K562 (cell line): ENCODE results near the gene DCP2. TPM values are rescaled to one million over a fixed set of nuclear protein-coding genes. Genes with fewer than 3 reads are reported as not detected.
A peak's percentile ranks its signal among the peaks of the same experiment; 100 is the strongest.

Source experiments
- ARHGAP35 ChIP-seq: fragments of 450-650 bp; IDR thresholded peaks from 2 replicates; pipeline ENCODE4 v1.6.1; 2018; ENCODE audit not compliant: partially characterized antibody
- ATF7 ChIP-seq: fragments of 450-650 bp; IDR thresholded peaks from 2 replicates; pipeline ENCODE4 v1.7.1; 2014; ENCODE audit warnings: mild to moderate bottlenecking, moderate library complexity
- CBFA2T3 ChIP-seq: fragments of 450-650 bp; IDR thresholded peaks from 2 replicates; pipeline ENCODE4 v1.6.1; 2017
- CXXC5 ChIP-seq: fragments of 250-450 bp; sonication (Bioruptor Pico); IDR thresholded peaks from 2 replicates; pipeline ENCODE4 v1.8.0; 2022; ENCODE audit warnings: inconsistent platforms, mild to moderate bottlenecking, moderate library complexity
- EHMT2 ChIP-seq: fragments of 450-650 bp; IDR thresholded peaks from 2 replicates; pipeline ENCODE4 v1.6.1; 2018; ENCODE audit warnings: antibody characterized with exemption
- EP300 ChIP-seq: IDR thresholded peaks from 2 replicates; pipeline ENCODE4 v1.6.1; 2012; ENCODE audit warnings: low read length, improper control_type of control experiment
- ESRRB ChIP-seq: fragments of 250-450 bp; sonication (Bioruptor Pico); IDR thresholded peaks from 2 replicates; pipeline ENCODE4 v1.5.0; 2020; ENCODE audit warnings: mild to moderate bottlenecking, moderate library complexity, borderline replicate concordance
- ETV1 ChIP-seq: fragments of 450-650 bp; conservative IDR thresholded peaks from 2 replicates; pipeline ENCODE4 v1.6.1; 2016; ENCODE audit warnings: missing genetic modification characterization, control low read depth, low read depth, missing compliant biosample characterization
- EWSR1 ChIP-seq: fragments of 450-650 bp; IDR thresholded peaks from 2 replicates; pipeline ENCODE4 v1.6.1; 2018; ENCODE audit warnings: borderline replicate concordance, mild to moderate bottlenecking, low read depth, moderate library complexity; ENCODE audit not compliant: partially characterized antibody
- FOSL1 ChIP-seq: fragments of 200-800 bp; sonication (Bioruptor generic); conservative IDR thresholded peaks from 2 replicates; pipeline ENCODE4 v1.6.1; 2016; ENCODE audit warnings: missing genetic modification characterization, missing compliant biosample characterization
- HCFC1 ChIP-seq: IDR thresholded peaks from 2 replicates; pipeline ENCODE4 v1.6.1; 2012; ENCODE audit warnings: low read depth, low read length, improper control_type of control experiment
- HDAC2 ChIP-seq: fragments of 450-650 bp; IDR thresholded peaks from 2 replicates; pipeline ENCODE4 v1.6.1; 2016; ENCODE audit warnings: mild to moderate bottlenecking
- HES1 ChIP-seq: fragments of 450-650 bp; IDR thresholded peaks from 2 replicates; pipeline ENCODE4 v1.6.1; 2016; ENCODE audit warnings: low read depth, mild to moderate bottlenecking, moderate library complexity
- HIVEP1 ChIP-seq: fragments of 250-450 bp; sonication (Bioruptor Pico); IDR thresholded peaks from 2 replicates; pipeline ENCODE4 v1.4.0; 2020; ENCODE audit warnings: mild to moderate bottlenecking
- HMG20A ChIP-seq: fragments of 450-650 bp; formaldehyde crosslinking; conservative IDR thresholded peaks from 2 replicates; pipeline ENCODE4 v1.4.0; 2020; ENCODE audit warnings: mild to moderate bottlenecking, mixed read lengths
- KDM1A ChIP-seq, 2 experiments: fragments of 450-650 bp; IDR thresholded peaks; 2 replicates each; pipeline ENCODE4 v1.6.1; 2016; ENCODE audit warnings: mild to moderate bottlenecking in 2 of 2
- LCOR ChIP-seq: sonication (generic); formaldehyde crosslinking; IDR thresholded peaks from 2 replicates; pipeline ENCODE4 v1.8.0; 2022; ENCODE audit warnings: mild to moderate bottlenecking, missing genetic modification reagents
- MEF2D ChIP-seq: conservative IDR thresholded peaks from 2 replicates; pipeline ENCODE4 v1.6.1; 2016; ENCODE audit warnings: low read depth, missing genetic modification characterization, missing compliant biosample characterization
- NFE2 ChIP-seq: IDR thresholded peaks from 2 replicates; pipeline ENCODE4 v1.6.1; 2014; ENCODE audit warnings: antibody characterized with exemption, low read depth
- SMARCA4 ChIP-seq: fragments of 450-650 bp; IDR thresholded peaks from 2 replicates; pipeline ENCODE4 v1.6.1; 2016
- SMARCE1 ChIP-seq: fragments of 450-650 bp; IDR thresholded peaks from 2 replicates; pipeline ENCODE4 v1.7.1; 2016; ENCODE audit warnings: mild to moderate bottlenecking
- TEAD4 ChIP-seq, 2 experiments: sonication (generic) in 1 of 2; formaldehyde crosslinking in 1 of 2; IDR thresholded peaks; 2 replicates each; pipeline versions ENCODE4 v1.6.1 to v1.8.0; 2012 to 2022; ENCODE audit warnings: borderline replicate concordance in 1 of 2, inconsistent platforms in 1 of 2, low read length in 1 of 2, mild to moderate bottlenecking in 1 of 2, missing genetic modification reagents in 1 of 2
- THAP7 ChIP-seq: fragments of 250-450 bp; sonication (Bioruptor Pico); IDR thresholded peaks from 2 replicates; pipeline ENCODE4 v1.5.0; 2021
- USF1 ChIP-seq: sonication (generic); formaldehyde crosslinking; IDR thresholded peaks from 2 replicates; pipeline ENCODE4 v1.9.0; 2022; ENCODE audit warnings: mild to moderate bottlenecking, missing genetic modification reagents
- ZBED1 ChIP-seq: IDR thresholded peaks from 2 replicates; pipeline ENCODE4 v1.6.1; 2014
- ZNF175 ChIP-seq: fragments of 200-800 bp; sonication (Bioruptor generic); IDR thresholded peaks from 2 replicates; pipeline ENCODE4 v1.6.1; 2016; ENCODE audit warnings: low read depth, mild to moderate bottlenecking, missing genetic modification characterization, missing compliant biosample characterization
- ZNF589 ChIP-seq: fragments of 200-800 bp; sonication (Bioruptor generic); IDR thresholded peaks from 2 replicates; pipeline ENCODE4 v1.6.1; 2016; ENCODE audit warnings: low read depth, missing genetic modification characterization, missing compliant biosample characterization
- ZNF707 ChIP-seq: fragments of 250-450 bp; sonication (Bioruptor Pico); conservative IDR thresholded peaks from 2 replicates; pipeline ENCODE4 v1.8.0; 2022; ENCODE audit warnings: inconsistent platforms, mild to moderate bottlenecking, moderate library complexity
- ZSCAN32 ChIP-seq: fragments of 450-650 bp; formaldehyde crosslinking; IDR thresholded peaks from 2 replicates; pipeline ENCODE4 v1.4.0; 2020; ENCODE audit warnings: mild to moderate bottlenecking, moderate library complexity
- polyA plus RNA-seq, 8 experiments: library from polyadenylated mRNA; depleted of rRNA in 4 of 8; stranded (reverse) in 5 of 8; unstranded in 3 of 8; fragments of >200 nt; fragmentation: Nextera tagmentation in 2 of 8; fragmentation: Illumina TruSeq in 1 of 8; extraction: Ambion mirVana in 2 of 8; extraction: Trizol in 1 of 8; gene quantifications; 2 replicates each; pipeline versions ENCODE4 v1.2.1 to v1.2.3, GENCODE V29; 2011 to 2014; ENCODE audit warnings: inconsistent platforms in 1 of 8, missing spikeins in 1 of 8
- total RNA-seq, 7 experiments: library from RNA; depleted of rRNA in 6 of 7; stranded (reverse); fragments of >200 nt in 6 of 7; fragmentation: Illumina TruSeq in 2 of 7; extraction: Trizol in 2 of 7; gene quantifications; 2 replicates each; pipeline versions ENCODE4 v1.2.1 to v1.2.3, GENCODE V29; 2011 to 2021; ENCODE audit warnings: low replicate concordance in 1 of 7
- TF ChIP-seq, protein P1 (sequence below), 2 experiments: fragments of 450-650 bp; IDR thresholded peaks; 2 replicates each; pipeline ENCODE4 v1.6.1; 2016

DCP2 gene
- total and polyA plus RNA-seq, 9 of the 15 experiments (the other 6 are each of a cell fraction or from before 2014, with no cell fraction given): 25.9 to 109 (median 46.7) TPM

DNA sequence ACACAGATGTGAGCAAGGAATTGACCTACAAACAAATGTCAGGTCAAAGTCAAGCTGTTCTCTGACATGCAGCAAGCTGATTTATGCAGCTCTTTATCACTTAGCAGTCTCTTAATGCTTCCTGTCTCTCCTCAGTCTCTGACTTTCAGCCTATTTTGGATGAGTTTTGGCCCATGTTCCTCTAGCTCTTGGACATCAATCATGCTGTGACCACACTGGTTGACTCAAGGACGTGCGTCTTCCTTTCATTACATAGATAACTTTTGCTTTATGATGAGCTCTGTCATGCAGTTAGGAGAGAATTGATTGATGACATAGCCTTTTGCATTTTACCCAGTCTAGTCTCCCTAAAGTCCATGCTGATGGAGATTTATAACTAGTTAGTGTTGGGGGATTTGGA, 45.1 kb upstream of the DCP2 start (continued):
- TF ChIP-seq ZSCAN32 (CRISPR knock-in tag): no peak
- peak; percentile 63; the same call in 1 of the 2 replicates for TF ChIP-seq LCOR (CRISPR knock-in tag)
- TF ChIP-seq ZBED1: no peak
- TF ChIP-seq ETV1: peak; percentile 99
- peak; percentile 62; the same call in 1 of the 2 replicates for TF ChIP-seq SMARCA4
- peak; percentile 100 for TF ChIP-seq HES1
- TF ChIP-seq TEAD4 (IDR thresholded peaks at IDR 0.05; ENCODE audit: low read length): peak; percentile 55; the same call in 1 of the 2 replicates
- TF ChIP-seq TEAD4 (CRISPR knock-in tag; IDR thresholded peaks at IDR 0.05; ENCODE audit: borderline replicate concordance): no peak
- TF ChIP-seq HIVEP1 (CRISPR knock-in tag): no peak
- no peak for TF ChIP-seq HCFC1
- TF ChIP-seq ATF7: peak; percentile 41; the same call in 1 of the 2 replicates
- TF ChIP-seq EWSR1: no peak
- TF ChIP-seq ZNF175 (CRISPR knock-in tag): peak; percentile 54; the same call in 1 of the 2 replicates
- no peak for TF ChIP-seq ZNF707 (CRISPR knock-in tag)
- no peak for TF ChIP-seq THAP7 (CRISPR knock-in tag)
- TF ChIP-seq HDAC2: peak; percentile 87
- peak; percentile 72; the same call in 1 of the 2 replicates for TF ChIP-seq SMARCE1
- TF ChIP-seq ZNF589 (CRISPR knock-in tag): 0 out of 2 replicates have a peak, but pooled peaks have one; percentile 36
- TF ChIP-seq USF1 (CRISPR knock-in tag): no peak
- peak; percentile 83 for TF ChIP-seq ARHGAP35
- peak; percentile 64 for TF ChIP-seq FOSL1
- TF ChIP-seq ESRRB (CRISPR knock-in tag): no peak
- TF ChIP-seq, protein P1, sequence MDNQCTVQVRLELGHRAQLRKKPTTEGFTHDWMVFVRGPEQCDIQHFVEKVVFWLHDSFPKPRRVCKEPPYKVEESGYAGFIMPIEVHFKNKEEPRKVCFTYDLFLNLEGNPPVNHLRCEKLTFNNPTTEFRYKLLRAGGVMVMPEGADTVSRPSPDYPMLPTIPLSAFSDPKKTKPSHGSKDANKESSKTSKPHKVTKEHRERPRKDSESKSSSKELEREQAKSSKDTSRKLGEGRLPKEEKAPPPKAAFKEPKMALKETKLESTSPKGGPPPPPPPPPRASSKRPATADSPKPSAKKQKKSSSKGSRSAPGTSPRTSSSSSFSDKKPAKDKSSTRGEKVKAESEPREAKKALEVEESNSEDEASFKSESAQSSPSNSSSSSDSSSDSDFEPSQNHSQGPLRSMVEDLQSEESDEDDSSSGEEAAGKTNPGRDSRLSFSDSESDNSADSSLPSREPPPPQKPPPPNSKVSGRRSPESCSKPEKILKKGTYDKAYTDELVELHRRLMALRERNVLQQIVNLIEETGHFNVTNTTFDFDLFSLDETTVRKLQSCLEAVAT (IDR thresholded peaks at IDR 0.05): peak in 1 of 2 experiments; percentile 43; a peak in 1 of 4 replicates
- no peak for TF ChIP-seq EHMT2
- peak; percentile 99 for TF ChIP-seq CXXC5 (CRISPR knock-in tag)
- TF ChIP-seq NFE2: peak; percentile 36; the same call in 1 of the 2 replicates
- peak; percentile 96 to 97 for TF ChIP-seq KDM1A (IDR thresholded peaks at IDR 0.05)
- peak; percentile 70 for TF ChIP-seq EP300
- peak; percentile 79 for TF ChIP-seq CBFA2T3
- peak; percentile 86 for TF ChIP-seq MEF2D
- TF ChIP-seq HMG20A (CRISPR knock-in tag): 0 out of 2 replicates have a peak, but pooled peaks have one; percentile 28
